ENCODE results near the gene PRSS27. TPM values are rescaled to one million over a fixed set of nuclear protein-coding genes. Genes with fewer than 3 reads are reported as not detected.

PRSS27 gene
- total RNA-seq, 1 donor from 2014 or later = 7.7 TPM

DNA sequence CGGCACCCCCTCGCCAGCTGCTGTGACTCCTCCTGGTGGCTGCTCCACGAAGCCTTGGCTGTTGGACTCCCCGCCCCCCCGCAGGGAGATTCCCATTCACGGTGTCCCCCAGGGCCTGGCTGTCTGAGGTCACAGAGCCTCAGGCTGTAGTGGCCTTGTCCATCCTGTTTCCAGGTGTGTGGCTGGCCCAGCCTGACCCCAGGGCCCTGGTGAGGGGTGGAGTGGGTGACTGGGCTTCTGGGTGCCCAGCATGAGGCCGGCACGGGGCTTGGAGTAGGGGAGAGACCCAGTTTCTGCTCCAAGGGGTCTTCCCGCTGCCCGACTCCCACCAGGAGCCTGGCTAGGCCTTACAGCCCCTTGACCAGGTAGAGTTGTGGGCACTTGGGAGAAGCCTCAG is 10.4 kb downstream of the PRSS27 start:
- TF ChIP-seq, protein P1, sequence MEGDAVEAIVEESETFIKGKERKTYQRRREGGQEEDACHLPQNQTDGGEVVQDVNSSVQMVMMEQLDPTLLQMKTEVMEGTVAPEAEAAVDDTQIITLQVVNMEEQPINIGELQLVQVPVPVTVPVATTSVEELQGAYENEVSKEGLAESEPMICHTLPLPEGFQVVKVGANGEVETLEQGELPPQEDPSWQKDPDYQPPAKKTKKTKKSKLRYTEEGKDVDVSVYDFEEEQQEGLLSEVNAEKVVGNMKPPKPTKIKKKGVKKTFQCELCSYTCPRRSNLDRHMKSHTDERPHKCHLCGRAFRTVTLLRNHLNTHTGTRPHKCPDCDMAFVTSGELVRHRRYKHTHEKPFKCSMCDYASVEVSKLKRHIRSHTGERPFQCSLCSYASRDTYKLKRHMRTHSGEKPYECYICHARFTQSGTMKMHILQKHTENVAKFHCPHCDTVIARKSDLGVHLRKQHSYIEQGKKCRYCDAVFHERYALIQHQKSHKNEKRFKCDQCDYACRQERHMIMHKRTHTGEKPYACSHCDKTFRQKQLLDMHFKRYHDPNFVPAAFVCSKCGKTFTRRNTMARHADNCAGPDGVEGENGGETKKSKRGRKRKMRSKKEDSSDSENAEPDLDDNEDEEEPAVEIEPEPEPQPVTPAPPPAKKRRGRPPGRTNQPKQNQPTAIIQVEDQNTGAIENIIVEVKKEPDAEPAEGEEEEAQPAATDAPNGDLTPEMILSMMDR (IDR thresholded peaks at IDR 0.05; ENCODE audit: unreplicated experiment) = no peak
- Mint-ChIP-seq H3K27me3 (ENCODE audit: low read depth) (peaks cover 6% of the 10 kb centered on the region), H3K4me3 (no peak overlapping the region), H3K9me3 (no peaks in the 10 kb centered on the region), H3K27ac (no peak overlapping the region), H3K4me1 (no peaks in the 10 kb centered on the region), H3K36me3 (peaks cover 4% of the 10 kb centered on the region)
- no peak for DNase-seq (ENCODE audit: low spot score in 2 of 2, unreplicated experiment in 2 of 2)

DNA sequence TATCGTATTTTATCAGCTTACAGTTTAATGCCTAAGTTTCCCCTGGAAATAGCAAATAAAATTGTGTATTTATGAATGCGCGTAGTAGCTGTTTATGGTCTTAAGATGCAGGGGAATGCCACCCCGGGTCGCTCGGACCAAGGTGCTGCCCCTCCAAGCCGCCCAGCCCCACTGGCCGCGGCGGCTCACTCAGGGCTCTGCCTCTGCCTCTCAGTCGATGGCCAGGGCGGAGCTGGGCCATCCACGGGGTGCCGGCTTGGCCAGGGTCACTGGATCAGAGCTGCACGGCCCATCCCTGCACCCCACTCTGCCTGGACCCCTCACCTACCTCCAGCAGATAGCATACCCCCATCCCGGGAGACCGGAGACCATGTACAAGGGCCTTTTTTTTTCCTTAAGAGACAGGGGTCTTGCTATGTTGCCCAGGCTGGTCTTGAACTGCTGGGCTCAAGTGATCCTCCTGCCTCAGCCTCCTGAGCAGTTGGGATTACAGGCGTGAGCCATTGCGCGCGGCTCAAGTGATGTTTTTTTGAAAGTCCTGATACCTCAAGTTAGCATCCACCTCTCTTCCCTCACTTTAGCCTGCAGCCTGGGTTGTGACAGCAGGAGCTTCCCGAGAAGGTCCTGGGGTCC is 11.0 kb downstream of the PRSS27 start:
- Mint-ChIP-seq H3K4me3 (no peak overlapping the region), H3K27me3 (ENCODE audit: low read depth) (peaks cover 4% of the 10 kb centered on the region), H3K4me1 (no peaks in the 10 kb centered on the region), H3K9me3 (no peaks in the 10 kb centered on the region), H3K36me3 (peaks cover 4% of the 10 kb centered on the region), H3K27ac (no peak overlapping the region)
- TF ChIP-seq, protein P1 (IDR thresholded peaks at IDR 0.05; ENCODE audit: unreplicated experiment) = no peak
- DNase-seq (ENCODE audit: low spot score in 2 of 2, unreplicated experiment in 2 of 2) = no peak

DNA sequence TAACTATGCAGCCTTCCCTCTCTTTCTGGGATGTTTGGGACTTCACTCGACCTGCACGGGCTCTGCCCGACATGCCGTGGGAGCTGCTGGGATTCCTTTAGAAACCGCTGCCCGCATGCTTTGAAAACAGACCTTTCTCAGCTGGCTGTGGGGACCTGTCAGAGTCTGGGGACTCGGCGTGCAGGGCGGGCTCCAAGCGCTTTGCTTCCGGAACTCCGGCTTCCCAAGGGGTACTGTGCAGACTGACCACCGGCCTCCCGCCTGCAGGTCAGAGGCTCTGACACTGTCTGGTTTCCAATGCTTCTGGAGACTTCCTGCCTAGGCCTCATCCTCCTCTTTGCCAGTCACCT is 11.8 kb downstream of the PRSS27 start:
- Mint-ChIP-seq H3K4me1 (no peaks in the 10 kb centered on the region), H3K4me3 (no peak overlapping the region), H3K36me3 (peaks cover 4% of the 10 kb centered on the region), H3K9me3 (no peaks in the 10 kb centered on the region), H3K27me3 (ENCODE audit: low read depth) (peaks cover 2% of the 10 kb centered on the region), H3K27ac (no peak overlapping the region)
- no peak for DNase-seq (ENCODE audit: low spot score in 2 of 2, unreplicated experiment in 2 of 2)
- TF ChIP-seq, protein P1 (IDR thresholded peaks at IDR 0.05; ENCODE audit: unreplicated experiment) = no peak

DNA sequence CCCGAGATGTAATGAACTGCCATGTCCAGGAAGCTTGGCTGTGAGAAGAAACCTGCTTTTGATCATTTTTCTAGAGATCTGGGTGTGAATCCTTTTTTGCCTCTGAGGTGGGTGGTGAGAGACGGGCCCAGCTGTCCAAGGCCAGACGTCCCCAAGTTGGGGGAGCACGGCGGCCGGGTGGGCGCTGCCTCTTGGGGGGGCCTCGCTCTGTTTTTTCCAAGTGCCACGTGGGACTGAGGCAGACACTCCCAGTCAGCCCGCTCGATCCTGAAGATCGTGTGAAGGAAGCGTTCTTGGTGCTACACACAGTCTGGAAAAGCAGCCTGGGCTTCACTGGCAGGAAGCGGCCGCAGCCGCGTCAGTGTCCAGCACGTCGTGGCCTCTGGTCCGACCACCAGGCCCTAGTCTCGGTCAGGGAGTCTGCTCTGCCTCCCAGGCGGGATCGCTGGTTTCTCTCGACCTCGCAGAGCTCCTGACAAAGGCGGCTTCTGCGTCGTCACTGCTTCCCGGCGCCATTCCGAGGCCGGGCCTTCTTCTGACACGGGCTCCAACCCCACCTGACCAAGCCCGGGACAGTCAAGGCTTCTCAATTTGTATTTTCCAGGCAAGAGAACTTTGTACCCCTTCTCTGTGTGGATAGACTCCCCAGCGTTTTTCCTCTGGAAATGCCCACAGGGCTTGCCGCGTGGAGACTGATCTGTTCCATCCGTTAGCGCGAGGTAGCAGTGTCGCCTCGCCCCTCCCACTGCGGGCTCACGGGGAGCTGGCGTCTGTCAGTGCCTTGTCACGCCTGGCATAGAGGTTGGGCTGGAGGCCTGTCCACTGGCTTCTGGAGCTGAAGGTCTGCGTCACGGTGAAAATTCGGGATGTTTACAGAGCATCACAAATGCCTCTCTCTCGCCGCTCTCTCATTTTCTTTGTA is 12.4 kb downstream of the PRSS27 start:
- Mint-ChIP-seq H3K4me1 (no peaks in the 10 kb centered on the region), H3K36me3 (peaks cover 4% of the 10 kb centered on the region), H3K27ac (no peak overlapping the region), H3K9me3 (no peaks in the 10 kb centered on the region), H3K27me3 (ENCODE audit: low read depth) (peaks cover 2% of the 10 kb centered on the region), H3K4me3 (no peak overlapping the region)
- DNase-seq (ENCODE audit: low spot score in 2 of 2, unreplicated experiment in 2 of 2) = no peak
- TF ChIP-seq, protein P1 (IDR thresholded peaks at IDR 0.05; ENCODE audit: unreplicated experiment) = no peak

DNA sequence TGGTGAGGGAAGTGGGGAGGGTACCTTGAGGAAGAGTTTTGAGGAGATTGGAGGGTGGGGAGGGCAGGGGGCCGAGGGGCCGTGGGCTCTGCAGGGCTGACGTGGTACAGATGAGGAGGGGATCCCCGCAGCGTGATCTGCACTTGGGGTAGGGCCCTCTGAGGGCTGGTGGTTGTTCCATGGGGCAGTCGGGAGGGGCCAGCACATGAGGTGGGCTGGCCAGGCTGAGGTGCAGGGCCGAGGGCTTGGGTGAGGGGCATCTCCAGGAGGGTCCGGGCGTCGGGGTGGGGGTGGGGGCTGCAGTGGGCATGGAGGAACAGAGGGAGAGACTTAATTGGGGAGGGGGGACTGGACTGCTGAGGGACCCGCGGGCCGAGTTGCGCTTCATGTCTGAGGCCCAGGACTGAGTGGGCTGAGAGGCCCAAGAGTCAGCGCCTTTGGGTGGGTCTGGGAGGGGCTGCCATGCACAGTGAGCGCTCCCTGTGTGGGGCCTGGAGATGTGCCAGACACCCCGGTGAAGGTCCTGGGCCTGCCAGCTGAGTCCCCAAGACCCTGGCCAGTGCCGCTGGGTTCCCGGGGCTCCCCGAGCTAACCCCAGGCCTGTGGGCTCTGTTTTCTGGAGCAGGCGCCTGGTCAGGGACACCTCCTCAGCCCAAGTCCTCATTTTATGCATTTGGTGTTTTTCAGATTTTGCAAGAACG is 13.3 kb downstream of the PRSS27 start:
- Mint-ChIP-seq H3K27ac (no peak overlapping the region), H3K4me1 (no peaks in the 10 kb centered on the region)
- no peak for DNase-seq (ENCODE audit: low spot score in 2 of 2, unreplicated experiment in 2 of 2)

More for the DNA sequence above, 13.3 kb downstream of the PRSS27 start:
- H3K4me3 Mint-ChIP-seq = no peak overlapping the region
- H3K9me3 Mint-ChIP-seq = no peaks in the 10 kb centered on the region
- peaks cover 4% of the 10 kb centered on the region for H3K36me3 Mint-ChIP-seq
- TF ChIP-seq, protein P1 (IDR thresholded peaks at IDR 0.05; ENCODE audit: unreplicated experiment) = no peak
- no peaks in the 10 kb centered on the region for H3K27me3 Mint-ChIP-seq (ENCODE audit: low read depth)
